Kidney epithelial cell (primary cell): Measurements from ENCODE around the gene FAM221A. TPM values are rescaled to one million over a fixed set of nuclear protein-coding genes. Genes with fewer than 3 reads are reported as not detected.

Experiments
- DNase-seq: peaks from one replicate; pipeline ENCODE4 v3.0.0-alpha.2; 2010; ENCODE audit warnings: low read depth
- H3K27me3 ChIP-seq: 2 replicates; pipeline ENCODE4 v1.6.0; 2011; ENCODE audit warnings: low read length; ENCODE audit not compliant: control insufficient read depth, insufficient read depth
- H3K36me3 ChIP-seq: 2 replicates; pipeline ENCODE4 v1.5.1; 2011; ENCODE audit warnings: low read length; ENCODE audit not compliant: control insufficient read depth, insufficient read depth
- H3K4me3 ChIP-seq: 2 replicates; pipeline ENCODE4 v1.5.1; 2011; ENCODE audit warnings: low read depth, mild to moderate bottlenecking, control low read depth, low read length
- total RNA-seq: library from RNA; depleted of rRNA; stranded (reverse); fragments of >200 nt; gene quantifications from 2 replicates; pipeline ENCODE4 v1.2.3, GENCODE V29; 2015
- TF ChIP-seq, protein P1 (sequence below): IDR thresholded peaks from 2 replicates; pipeline ENCODE4 v1.5.1; 2011; ENCODE audit warnings: mild to moderate bottlenecking, moderate library complexity, low read length, control low read depth, inconsistent platforms; ENCODE audit not compliant: insufficient read depth, poor library complexity, severe bottlenecking

FAM221A gene
- total RNA-seq, 1 donor from 2014 or later, result 15.5 TPM

DNA sequence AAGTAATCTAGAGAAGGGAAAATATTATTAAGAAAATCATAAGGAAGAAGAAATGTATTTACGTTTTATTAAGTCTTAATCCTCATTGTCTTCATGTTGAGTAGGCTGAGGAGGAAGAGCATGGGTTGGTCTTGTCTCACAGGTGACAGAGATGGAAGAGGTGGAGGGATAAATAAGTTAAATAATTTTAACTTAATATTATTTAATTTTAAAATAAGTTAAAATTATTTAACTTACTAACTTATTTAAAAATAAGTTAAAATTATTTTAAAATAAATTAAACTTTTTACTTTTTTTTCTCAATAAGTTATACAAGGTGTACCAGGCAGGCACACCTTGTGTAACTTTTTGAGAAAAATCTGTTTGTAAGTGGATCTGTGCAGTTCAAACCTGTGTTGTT, 66.6 kb downstream of the FAM221A start:
- Histone ChIP-seq H3K27me3 (no peaks in the 10 kb centered on the region), H3K4me3 (no peak overlapping the region), H3K36me3 (no peaks in the 10 kb centered on the region)
- DNase-seq, result no peak
- TF ChIP-seq, protein P1, sequence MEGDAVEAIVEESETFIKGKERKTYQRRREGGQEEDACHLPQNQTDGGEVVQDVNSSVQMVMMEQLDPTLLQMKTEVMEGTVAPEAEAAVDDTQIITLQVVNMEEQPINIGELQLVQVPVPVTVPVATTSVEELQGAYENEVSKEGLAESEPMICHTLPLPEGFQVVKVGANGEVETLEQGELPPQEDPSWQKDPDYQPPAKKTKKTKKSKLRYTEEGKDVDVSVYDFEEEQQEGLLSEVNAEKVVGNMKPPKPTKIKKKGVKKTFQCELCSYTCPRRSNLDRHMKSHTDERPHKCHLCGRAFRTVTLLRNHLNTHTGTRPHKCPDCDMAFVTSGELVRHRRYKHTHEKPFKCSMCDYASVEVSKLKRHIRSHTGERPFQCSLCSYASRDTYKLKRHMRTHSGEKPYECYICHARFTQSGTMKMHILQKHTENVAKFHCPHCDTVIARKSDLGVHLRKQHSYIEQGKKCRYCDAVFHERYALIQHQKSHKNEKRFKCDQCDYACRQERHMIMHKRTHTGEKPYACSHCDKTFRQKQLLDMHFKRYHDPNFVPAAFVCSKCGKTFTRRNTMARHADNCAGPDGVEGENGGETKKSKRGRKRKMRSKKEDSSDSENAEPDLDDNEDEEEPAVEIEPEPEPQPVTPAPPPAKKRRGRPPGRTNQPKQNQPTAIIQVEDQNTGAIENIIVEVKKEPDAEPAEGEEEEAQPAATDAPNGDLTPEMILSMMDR, result no peak

DNA sequence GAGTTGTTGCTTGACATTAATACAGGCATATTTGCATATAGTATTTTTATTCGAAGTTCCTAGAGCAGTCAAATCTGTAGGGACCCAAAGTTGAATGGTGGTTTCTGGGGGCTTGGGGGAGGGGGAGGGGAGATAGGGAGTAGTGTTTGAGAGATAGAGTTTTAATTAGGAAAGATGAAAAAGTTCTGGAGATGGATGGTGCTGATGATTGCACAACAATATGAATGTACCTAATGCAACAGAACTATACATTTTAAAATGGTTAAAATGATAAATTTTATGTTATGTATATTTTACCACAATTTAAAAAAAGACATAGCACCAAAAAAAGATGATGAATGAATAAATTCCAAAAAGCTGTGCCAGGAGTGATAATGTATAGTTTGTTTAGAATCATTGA, 71.9 kb downstream of the FAM221A start:
- TF ChIP-seq, protein P1, result no peak
- Histone ChIP-seq H3K27me3 (no peaks in the 10 kb centered on the region), H3K36me3 (no peaks in the 10 kb centered on the region), H3K4me3 (no peak overlapping the region)
- DNase-seq, result no peak

Other genes starting within 250 kb of the FAM221A start
- 44.0 TPM in 2 replicates for gene IGF2BP3, start 209.7 kb upstream of the FAM221A start, total RNA-seq
- gene TRA2A, start 148.2 kb upstream of the FAM221A start, total RNA-seq, result 25.8 and 36.9 TPM in 2 replicates
- gene CCDC126, start 82.8 kb upstream of the FAM221A start, total RNA-seq, result 14.2 and 18.0 TPM in 2 replicates
- gene STK31, start 30.0 kb downstream of the FAM221A start, total RNA-seq, result 0.58 and 0.89 TPM in 2 replicates